DND-41 (cell line): Measurements from ENCODE around the gene ZRSR2.

ENCODE experiments used
- ATAC-seq: fragments of 200-7000 bp; cut with Tn5 transposase; 3 replicates; pipeline ENCODE4 v1.9.1; 2021; ENCODE audit warnings: low read depth; ENCODE audit not compliant: insufficient read depth
- DNase-seq: peaks from one replicate; pipeline ENCODE4 v3.0.0-alpha.2; 2020
- H2AFZ ChIP-seq: 2 replicates; pipeline ENCODE4 v1.6.0; 2012; ENCODE audit warnings: low read depth, low read length
- H3K27ac ChIP-seq: 2 replicates; pipeline ENCODE4 v1.5.1; 2012; ENCODE audit warnings: low read length, inconsistent platforms
- H3K27me3 ChIP-seq: fragments of 200-600 bp; sonication (generic); 2 replicates; pipeline ENCODE4 v1.6.0; 2012; ENCODE audit warnings: low read length, mild to moderate bottlenecking, inconsistent platforms; ENCODE audit not compliant: insufficient read depth, poor library complexity
- H3K36me3 ChIP-seq: 2 replicates; pipeline ENCODE4 v1.5.1; 2012; ENCODE audit warnings: low read length, inconsistent platforms; ENCODE audit not compliant: insufficient read depth
- H3K4me1 ChIP-seq: 2 replicates; pipeline ENCODE4 v1.5.1; 2012; ENCODE audit warnings: mild to moderate bottlenecking, low read length; ENCODE audit not compliant: insufficient read depth
- H3K4me2 ChIP-seq: 2 replicates; pipeline ENCODE4 v1.6.0; 2012; ENCODE audit warnings: mild to moderate bottlenecking, moderate library complexity, low read length, inconsistent platforms; ENCODE audit not compliant: insufficient read depth
- H3K4me3 ChIP-seq, 2 experiments: fragments of 200-600 bp in 1 of 2; shearing (Covaris generic) in 1 of 2; 2 replicates each; pipeline ENCODE4 v1.5.1; 2012 to 2016; ENCODE audit warnings: inconsistent platforms in 2 of 2, low read length in 2 of 2, mild to moderate bottlenecking in 2 of 2, low read depth in 1 of 2, moderate library complexity in 1 of 2
- H3K79me2 ChIP-seq: 2 replicates; pipeline ENCODE4 v1.6.0; 2012; ENCODE audit warnings: low read length, inconsistent platforms; ENCODE audit not compliant: insufficient read depth
- H3K9ac ChIP-seq: 2 replicates; pipeline ENCODE4 v1.6.0; 2012; ENCODE audit warnings: low read depth, mild to moderate bottlenecking, inconsistent platforms, low read length, moderate library complexity
- H3K9me3 ChIP-seq: 2 replicates; pipeline ENCODE4 v1.5.1; 2012; ENCODE audit warnings: low read length, moderate library complexity, mild to moderate bottlenecking, inconsistent platforms; ENCODE audit not compliant: insufficient read depth, severe bottlenecking
- H4K20me1 ChIP-seq: 2 replicates; pipeline ENCODE4 v1.6.0; 2012; ENCODE audit warnings: low read length; ENCODE audit not compliant: insufficient read depth
- EZH2 ChIP-seq: IDR thresholded peaks from 3 replicates; pipeline ENCODE4 v1.6.1; 2012; ENCODE audit warnings: borderline replicate concordance, low read depth, mild to moderate bottlenecking, moderate library complexity, low read length, inconsistent platforms; ENCODE audit not compliant: severe bottlenecking
- TF ChIP-seq, protein P1 (sequence below): IDR thresholded peaks from 2 replicates; pipeline ENCODE4 v1.5.1; 2012; ENCODE audit warnings: borderline replicate concordance, low read length, moderate library complexity, mild to moderate bottlenecking; ENCODE audit not compliant: poor library complexity, severe bottlenecking; ENCODE audit errors: extremely low read depth

The ZRSR2 gene

DNA sequence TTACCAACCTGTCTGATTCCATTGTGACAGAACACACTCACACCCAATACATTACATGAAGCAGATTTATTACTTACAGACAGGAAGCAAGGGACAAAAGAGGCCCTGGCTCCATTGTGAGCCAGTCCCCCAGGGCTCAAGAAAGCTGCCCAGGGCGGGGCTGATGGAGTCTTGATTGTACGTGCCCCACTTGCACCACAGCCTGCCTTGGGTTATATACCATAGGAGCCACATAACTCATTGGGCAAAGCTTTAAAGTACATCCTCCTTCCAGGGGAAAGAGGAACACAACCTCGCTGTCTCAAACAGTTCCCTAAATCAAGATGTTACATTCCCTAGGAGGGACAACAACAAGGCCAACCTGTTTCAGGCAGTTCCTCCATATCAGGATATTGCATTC lies 3.4 kb upstream of the ZRSR2 start:
- ATAC-seq (no peak), DNase-seq (no peak)
- peaks cover 17% of the 10 kb centered on the region for H3K4me1 ChIP-seq
- H3K9ac ChIP-seq = no peak overlapping the region
- H3K36me3 ChIP-seq = peaks cover 5% of the 10 kb centered on the region; the same call in 1 of the 2 replicates
- no peaks in the 10 kb centered on the region for H3K27me3 ChIP-seq
- H4K20me1 ChIP-seq = no peaks in the 10 kb centered on the region
- no peaks in the 10 kb centered on the region for H3K9me3 ChIP-seq
- H2AFZ ChIP-seq = no peak overlapping the region
- H3K4me2 ChIP-seq = no peak overlapping the region
- no peak for TF ChIP-seq EZH2
- TF ChIP-seq, protein P1, sequence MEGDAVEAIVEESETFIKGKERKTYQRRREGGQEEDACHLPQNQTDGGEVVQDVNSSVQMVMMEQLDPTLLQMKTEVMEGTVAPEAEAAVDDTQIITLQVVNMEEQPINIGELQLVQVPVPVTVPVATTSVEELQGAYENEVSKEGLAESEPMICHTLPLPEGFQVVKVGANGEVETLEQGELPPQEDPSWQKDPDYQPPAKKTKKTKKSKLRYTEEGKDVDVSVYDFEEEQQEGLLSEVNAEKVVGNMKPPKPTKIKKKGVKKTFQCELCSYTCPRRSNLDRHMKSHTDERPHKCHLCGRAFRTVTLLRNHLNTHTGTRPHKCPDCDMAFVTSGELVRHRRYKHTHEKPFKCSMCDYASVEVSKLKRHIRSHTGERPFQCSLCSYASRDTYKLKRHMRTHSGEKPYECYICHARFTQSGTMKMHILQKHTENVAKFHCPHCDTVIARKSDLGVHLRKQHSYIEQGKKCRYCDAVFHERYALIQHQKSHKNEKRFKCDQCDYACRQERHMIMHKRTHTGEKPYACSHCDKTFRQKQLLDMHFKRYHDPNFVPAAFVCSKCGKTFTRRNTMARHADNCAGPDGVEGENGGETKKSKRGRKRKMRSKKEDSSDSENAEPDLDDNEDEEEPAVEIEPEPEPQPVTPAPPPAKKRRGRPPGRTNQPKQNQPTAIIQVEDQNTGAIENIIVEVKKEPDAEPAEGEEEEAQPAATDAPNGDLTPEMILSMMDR = no peak
- H3K79me2 ChIP-seq = peaks cover 8% of the 10 kb centered on the region; the same call in 1 of the 2 replicates
- H3K27ac ChIP-seq = no peak overlapping the region
- H3K4me3 ChIP-seq = no peak overlapping the region

DNA sequence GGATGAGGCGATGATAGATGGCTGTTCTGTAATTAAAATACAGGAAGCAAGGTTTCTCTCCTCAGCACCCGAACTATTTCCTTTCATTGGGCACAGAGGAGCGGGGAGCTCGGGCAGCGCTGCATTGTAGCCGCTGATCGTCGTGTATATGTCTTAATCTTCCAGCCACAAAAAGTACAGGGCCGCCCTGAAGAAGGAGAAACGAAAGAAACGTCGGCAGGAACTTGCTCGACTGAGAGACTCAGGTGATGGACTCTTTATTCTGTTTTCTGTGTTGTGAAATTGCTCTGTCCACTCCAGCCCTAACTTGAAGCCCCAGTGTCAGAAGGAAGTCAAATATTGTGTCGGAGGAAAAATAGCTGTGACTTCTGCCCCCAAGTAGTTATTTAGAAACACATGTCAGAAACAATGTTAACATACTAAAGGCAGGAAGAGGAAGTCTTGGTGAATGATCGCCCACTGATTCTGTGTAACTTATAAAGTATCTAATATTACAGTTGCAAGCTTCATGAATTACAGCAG lies 546 bp downstream of the ZRSR2 start:
- H3K9me3 ChIP-seq = no peaks in the 10 kb centered on the region
- peak overlapping the region; percentile 71 for H2AFZ ChIP-seq
- ATAC-seq (no peak; the same call in 1 of the 3 replicates), DNase-seq (no peak)
- H3K36me3 ChIP-seq = peaks cover 6% of the 10 kb centered on the region; the same call in 1 of the 2 replicates
- no peaks in the 10 kb centered on the region for H4K20me1 ChIP-seq
- TF ChIP-seq EZH2 = no peak
- TF ChIP-seq, protein P1 = no peak
- H3K4me1 ChIP-seq = peaks cover 23% of the 10 kb centered on the region
- peaks cover 18% of the 10 kb centered on the region for H3K79me2 ChIP-seq
- peak overlapping the region; percentile 41 to 78; a peak in 3 of 4 replicates for H3K4me3 ChIP-seq
- peak overlapping the region; percentile 64 for H3K27ac ChIP-seq
- peak overlapping the region; percentile 61 for H3K9ac ChIP-seq
- peak overlapping the region; percentile 84 for H3K4me2 ChIP-seq
- H3K27me3 ChIP-seq = no peaks in the 10 kb centered on the region

DNA sequence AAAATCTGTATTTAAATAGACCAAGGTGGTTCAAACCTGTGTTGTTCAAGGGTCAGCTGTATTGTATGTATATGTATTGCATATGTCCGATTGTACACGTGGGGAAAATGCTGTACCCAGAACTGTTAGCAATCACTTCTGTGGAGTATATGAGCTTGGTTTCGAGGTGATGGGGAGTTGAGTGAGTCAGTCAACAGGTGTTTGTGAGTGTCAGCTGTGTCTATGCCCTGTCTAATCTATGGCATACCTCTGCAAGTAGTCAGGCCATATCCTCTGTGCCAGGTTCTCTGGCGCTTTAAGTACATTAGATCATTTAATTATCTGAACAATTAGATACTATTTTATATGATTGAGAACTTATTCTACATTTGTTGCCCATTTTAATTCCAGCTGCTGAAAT lies 7.4 kb downstream of the ZRSR2 start:
- H3K4me2 ChIP-seq = no peak overlapping the region
- H3K4me3 ChIP-seq = no peak overlapping the region
- H3K79me2 ChIP-seq = peaks cover 13% of the 10 kb centered on the region
- H3K27me3 ChIP-seq = no peaks in the 10 kb centered on the region
- ATAC-seq = no peak
- TF ChIP-seq, protein P1 = no peak
- TF ChIP-seq EZH2 = no peak
- no peaks in the 10 kb centered on the region for H4K20me1 ChIP-seq
- H3K9ac ChIP-seq = no peak overlapping the region
- no peak overlapping the region for H2AFZ ChIP-seq
- peaks cover 2% of the 10 kb centered on the region; the same call in 1 of the 2 replicates for H3K4me1 ChIP-seq
- no peaks in the 10 kb centered on the region for H3K9me3 ChIP-seq
- DNase-seq = no peak
- H3K36me3 ChIP-seq = peaks cover 8% of the 10 kb centered on the region
- H3K27ac ChIP-seq = no peak overlapping the region
